Measurements from ENCODE around the gene FRMPD1.

DNA sequence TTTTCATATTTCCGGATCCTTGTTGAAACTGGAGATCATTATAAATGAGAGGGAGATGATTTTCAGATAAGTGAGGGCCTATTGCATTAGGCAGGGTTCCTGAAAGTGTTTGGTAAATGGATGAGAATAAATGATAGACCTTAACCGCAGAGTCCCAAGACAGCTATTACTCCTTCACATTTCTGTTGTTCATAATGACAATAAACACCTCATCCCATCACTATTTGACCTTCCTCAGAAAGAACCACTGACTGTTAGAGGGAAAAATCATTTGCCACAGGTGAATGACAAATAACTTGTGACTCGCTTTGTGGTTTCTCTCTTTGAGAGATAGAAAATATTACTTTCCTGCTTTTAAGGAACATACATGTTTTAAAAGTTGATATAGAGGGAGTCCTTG is 55.5 kb downstream of the FRMPD1 start:
- TF ChIP-seq, protein P1, sequence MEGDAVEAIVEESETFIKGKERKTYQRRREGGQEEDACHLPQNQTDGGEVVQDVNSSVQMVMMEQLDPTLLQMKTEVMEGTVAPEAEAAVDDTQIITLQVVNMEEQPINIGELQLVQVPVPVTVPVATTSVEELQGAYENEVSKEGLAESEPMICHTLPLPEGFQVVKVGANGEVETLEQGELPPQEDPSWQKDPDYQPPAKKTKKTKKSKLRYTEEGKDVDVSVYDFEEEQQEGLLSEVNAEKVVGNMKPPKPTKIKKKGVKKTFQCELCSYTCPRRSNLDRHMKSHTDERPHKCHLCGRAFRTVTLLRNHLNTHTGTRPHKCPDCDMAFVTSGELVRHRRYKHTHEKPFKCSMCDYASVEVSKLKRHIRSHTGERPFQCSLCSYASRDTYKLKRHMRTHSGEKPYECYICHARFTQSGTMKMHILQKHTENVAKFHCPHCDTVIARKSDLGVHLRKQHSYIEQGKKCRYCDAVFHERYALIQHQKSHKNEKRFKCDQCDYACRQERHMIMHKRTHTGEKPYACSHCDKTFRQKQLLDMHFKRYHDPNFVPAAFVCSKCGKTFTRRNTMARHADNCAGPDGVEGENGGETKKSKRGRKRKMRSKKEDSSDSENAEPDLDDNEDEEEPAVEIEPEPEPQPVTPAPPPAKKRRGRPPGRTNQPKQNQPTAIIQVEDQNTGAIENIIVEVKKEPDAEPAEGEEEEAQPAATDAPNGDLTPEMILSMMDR (IDR thresholded peaks at IDR 0.05; ENCODE audit: poor library complexity, severe bottlenecking) = no peak
- TF ChIP-seq POLR2AphosphoS5 (IDR thresholded peaks at IDR 0.05) (no peak), TAF1 (IDR thresholded peaks at IDR 0.05; ENCODE audit: low read depth) (no peak), EZH2 (IDR thresholded peaks at IDR 0.05; ENCODE audit: borderline replicate concordance, insufficient read depth, low read length, poor library complexity, severe bottlenecking) (no peak), MXI1 (conservative IDR thresholded peaks at IDR 0.05; ENCODE audit: poor library complexity, severe bottlenecking) (no peak)
- TF ChIP-seq, protein P2, sequence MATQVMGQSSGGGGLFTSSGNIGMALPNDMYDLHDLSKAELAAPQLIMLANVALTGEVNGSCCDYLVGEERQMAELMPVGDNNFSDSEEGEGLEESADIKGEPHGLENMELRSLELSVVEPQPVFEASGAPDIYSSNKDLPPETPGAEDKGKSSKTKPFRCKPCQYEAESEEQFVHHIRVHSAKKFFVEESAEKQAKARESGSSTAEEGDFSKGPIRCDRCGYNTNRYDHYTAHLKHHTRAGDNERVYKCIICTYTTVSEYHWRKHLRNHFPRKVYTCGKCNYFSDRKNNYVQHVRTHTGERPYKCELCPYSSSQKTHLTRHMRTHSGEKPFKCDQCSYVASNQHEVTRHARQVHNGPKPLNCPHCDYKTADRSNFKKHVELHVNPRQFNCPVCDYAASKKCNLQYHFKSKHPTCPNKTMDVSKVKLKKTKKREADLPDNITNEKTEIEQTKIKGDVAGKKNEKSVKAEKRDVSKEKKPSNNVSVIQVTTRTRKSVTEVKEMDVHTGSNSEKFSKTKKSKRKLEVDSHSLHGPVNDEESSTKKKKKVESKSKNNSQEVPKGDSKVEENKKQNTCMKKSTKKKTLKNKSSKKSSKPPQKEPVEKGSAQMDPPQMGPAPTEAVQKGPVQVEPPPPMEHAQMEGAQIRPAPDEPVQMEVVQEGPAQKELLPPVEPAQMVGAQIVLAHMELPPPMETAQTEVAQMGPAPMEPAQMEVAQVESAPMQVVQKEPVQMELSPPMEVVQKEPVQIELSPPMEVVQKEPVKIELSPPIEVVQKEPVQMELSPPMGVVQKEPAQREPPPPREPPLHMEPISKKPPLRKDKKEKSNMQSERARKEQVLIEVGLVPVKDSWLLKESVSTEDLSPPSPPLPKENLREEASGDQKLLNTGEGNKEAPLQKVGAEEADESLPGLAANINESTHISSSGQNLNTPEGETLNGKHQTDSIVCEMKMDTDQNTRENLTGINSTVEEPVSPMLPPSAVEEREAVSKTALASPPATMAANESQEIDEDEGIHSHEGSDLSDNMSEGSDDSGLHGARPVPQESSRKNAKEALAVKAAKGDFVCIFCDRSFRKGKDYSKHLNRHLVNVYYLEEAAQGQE (IDR thresholded peaks at IDR 0.05; ENCODE audit: borderline replicate concordance) = no peak
